Measurements from ENCODE around the gene CLMN. TPM values are rescaled to one million over a fixed set of nuclear protein-coding genes. Genes with fewer than 3 reads are reported as not detected.

Gene CLMN
- total and polyA plus RNA-seq, 2 donors (not counting 3 experiments of a cell fraction or from before 2014, with no cell fraction given): 0.72 to 9.6 TPM

GRCh38 chr14:95237958-95238340 is 81.8 kb downstream of the CLMN start:
- intact Hi-C loops (cut with micrococcal nuclease): no loop called here
- DNase-seq (ENCODE audit: low read depth, low spot score) (no peak), FAIRE-seq (no peak)
- Histone ChIP-seq H3K4me1 (ENCODE audit: control insufficient read depth, extremely low read depth, insufficient read depth, low read length) (no peaks in the 10 kb centered on the region), H3K4me3 (replicated peaks in 1 of 3; ENCODE audit: insufficient read depth in 1 of 3, low read depth in 1 of 3, low read length in 3 of 3) (no peak overlapping the region), H4K20me1 (replicated peaks; ENCODE audit: control insufficient read depth, extremely low read depth, insufficient read depth, low read length) (no peaks in the 10 kb centered on the region), H3K79me2 (ENCODE audit: control insufficient read depth, insufficient read depth, low read length) (no peaks in the 10 kb centered on the region), H3K27me3 (ENCODE audit: control insufficient read depth in 2 of 2, insufficient read depth in 2 of 2, low read length in 2 of 2) (no peaks in the 10 kb centered on the region), H3K9me3 (replicated peaks; ENCODE audit: control insufficient read depth, insufficient read depth, low read length) (no peaks in the 10 kb centered on the region), H3K36me3 (ENCODE audit: control insufficient read depth in 2 of 2, extremely low read depth in 1 of 2, insufficient read depth in 2 of 2, low read length in 2 of 2) (no peaks in the 10 kb centered on the region), H3K4me2 (ENCODE audit: insufficient read depth, low read length) (no peak overlapping the region), H3K27ac (ENCODE audit: insufficient read depth, low read depth, low read length) (no peak overlapping the region), H2AFZ (ENCODE audit: low read depth, low read length) (no peak overlapping the region), H3K9me1 (replicated peaks; ENCODE audit: control insufficient read depth, extremely low read depth, insufficient read depth, low read length) (no peaks in the 10 kb centered on the region), H3K9ac (replicated peaks; ENCODE audit: extremely low read depth, insufficient read depth, low read length) (no peak overlapping the region)
- no TSS peak for BruUV-seq (replicated peaks)
- POLR2A ChIA-PET: no interaction called here
- CTCF ChIA-PET: no interaction called here
- no peak for TF ChIP-seq MAX (IDR thresholded peaks at IDR 0.05; ENCODE audit: insufficient read depth, insufficient read length)
- no peak for TF ChIP-seq POLR2AphosphoS5 (IDR thresholded peaks at IDR 0.05; ENCODE audit: insufficient read depth, low read depth, low read length)
- TF ChIP-seq JUN (IDR thresholded peaks at IDR 0.05; ENCODE audit: borderline replicate concordance, insufficient read depth, insufficient read length, low read depth): no peak
- TF ChIP-seq EZH2 (IDR thresholded peaks at IDR 0.05; ENCODE audit: borderline replicate concordance, low read depth, low read length, severe bottlenecking): no peak
- TF ChIP-seq MYC (IDR thresholded peaks at IDR 0.05; ENCODE audit: low read depth, low read length): no peak
- no peak for TF ChIP-seq CTCF (IDR thresholded peaks at IDR 0.05; ENCODE audit: extremely low read depth in 1 of 2, insufficient read depth in 1 of 2, low read depth in 1 of 2, low read length in 2 of 2)
- no peak for TF ChIP-seq POLR2A (IDR thresholded peaks at IDR 0.05; ENCODE audit: low read depth, low read length)
- no peak for TF ChIP-seq GATA2 (IDR thresholded peaks at IDR 0.05; ENCODE audit: insufficient read depth, insufficient read length, low read depth, low read length)
- no peak for TF ChIP-seq FOS (IDR thresholded peaks at IDR 0.05; ENCODE audit: borderline replicate concordance, insufficient read depth, low read length)
- dilution Hi-C loops (cut with MboI; ENCODE audit: extremely low pct_ligation_motif_present, low sequenced_read_pairs): no loop called here
